ENCODE measurements around the gene OR51M1.

- no peak for TF ChIP-seq ZC3H8 (IDR thresholded peaks at IDR 0.05)
- TF ChIP-seq POLR2AphosphoS2 (IDR thresholded peaks at IDR 0.05; ENCODE audit: low read length) = no peak
- no peak for TF ChIP-seq BCL6 (CRISPR knock-in tag; IDR thresholded peaks at IDR 0.05)
Observed at GRCh38 chr11:5369789-5370188, 13.8 kb upstream of the OR51M1 start.

All from K562 (cell line).